Erythroblast (primary cell): ENCODE data around the gene ANO1.

Source experiments
- DNase-seq, 2 experiments: peaks; one replicate each; lab custom pipeline; 2025; lab: John Stamatoyannopoulos, UW
- GATA1 ChIP-seq: IDR thresholded peaks from 2 replicates; pipeline ENCODE4 v1.6.1; 2011; ENCODE audit warnings: low read depth, mild to moderate bottlenecking, control low read depth, low read length, moderate library complexity
- POLR2A ChIP-seq: IDR thresholded peaks from 2 replicates; pipeline ENCODE4 v1.6.1; 2011; ENCODE audit warnings: mild to moderate bottlenecking, low read length

The ANO1 gene

GRCh38 chr11:70085815-70086769 is 8.0 kb downstream of the ANO1 start:
- DNase-seq, result no peak
- TF ChIP-seq GATA1, result no peak
- TF ChIP-seq POLR2A, result no peak

- TF ChIP-seq GATA1 (no peak), POLR2A (no peak)
- no peak for DNase-seq
These were observed 9.5 kb downstream of the ANO1 start for GRCh38 chr11:70087446-70088167.

DNA sequence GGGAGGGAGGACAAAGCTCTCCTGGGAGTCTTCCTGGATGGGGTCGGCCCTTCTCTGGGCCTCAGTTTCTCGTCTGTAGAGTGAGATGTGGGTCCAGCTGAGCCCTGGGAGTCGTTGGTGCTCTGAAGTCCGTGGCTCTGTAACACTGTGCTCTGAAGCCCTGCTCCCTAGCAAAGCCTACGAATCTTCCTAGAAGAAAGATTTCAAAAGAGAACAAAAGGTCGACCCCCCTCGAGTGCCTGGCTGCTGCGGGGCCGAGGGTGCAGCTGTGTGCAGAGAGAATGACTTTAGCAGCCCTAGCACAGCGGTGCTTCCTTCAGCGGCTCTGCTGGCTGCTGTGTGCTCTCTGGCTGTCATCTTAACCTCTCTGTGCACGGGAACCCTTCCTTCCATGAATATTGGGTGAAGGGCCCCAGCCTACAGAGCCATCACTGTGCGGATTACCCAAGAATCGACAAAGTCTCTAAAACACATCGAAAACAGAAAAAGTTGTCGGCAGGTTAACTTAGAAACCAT is 10.7 kb downstream of the ANO1 start:
- DNase-seq, result no peak
- TF ChIP-seq POLR2A, result no peak
- TF ChIP-seq GATA1, result no peak

DNA sequence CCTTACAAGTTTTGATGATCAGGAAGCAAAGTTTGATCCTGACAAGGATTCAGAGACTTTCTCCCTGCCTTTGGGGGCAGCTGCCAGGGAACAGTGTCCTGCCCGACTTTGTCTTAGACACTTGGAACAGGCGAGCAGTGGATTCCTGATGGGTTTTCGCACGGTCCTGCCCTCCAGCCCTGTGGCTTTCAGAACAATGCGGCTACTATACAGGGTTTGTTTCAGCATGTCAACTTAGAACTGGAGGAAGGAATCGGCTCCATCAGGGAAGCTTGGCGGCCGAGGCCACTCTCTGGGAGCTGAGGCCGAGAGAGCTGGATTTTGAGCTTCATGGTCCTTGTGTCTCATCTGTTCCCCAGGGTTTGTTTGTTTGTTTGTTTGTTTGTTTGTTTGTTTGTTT is 11.5 kb downstream of the ANO1 start:
- DNase-seq, result no peak
- TF ChIP-seq GATA1 (no peak), POLR2A (no peak)

DNA sequence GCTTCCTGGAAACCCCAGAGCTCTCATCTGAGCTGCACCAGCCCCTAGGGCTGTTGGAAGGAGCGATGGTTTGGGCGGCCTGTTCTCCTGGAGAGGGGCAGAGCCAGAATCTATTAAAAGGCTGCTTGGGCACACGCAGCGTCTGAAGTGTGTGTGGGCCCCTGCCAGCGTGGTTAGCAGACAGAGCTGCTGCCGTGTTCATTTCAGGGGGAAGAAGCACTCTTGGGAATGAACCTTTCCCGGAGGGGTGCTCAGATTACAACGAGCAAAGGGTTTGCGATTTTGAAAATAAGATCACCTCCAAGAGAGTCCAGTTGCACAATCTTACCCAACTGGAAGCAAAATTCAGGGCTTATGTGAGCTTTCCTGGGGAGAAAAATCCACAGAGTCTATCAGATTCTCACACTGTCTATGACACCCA is 12.9 kb downstream of the ANO1 start:
- DNase-seq, result no peak
- no peak for TF ChIP-seq POLR2A

DNA sequence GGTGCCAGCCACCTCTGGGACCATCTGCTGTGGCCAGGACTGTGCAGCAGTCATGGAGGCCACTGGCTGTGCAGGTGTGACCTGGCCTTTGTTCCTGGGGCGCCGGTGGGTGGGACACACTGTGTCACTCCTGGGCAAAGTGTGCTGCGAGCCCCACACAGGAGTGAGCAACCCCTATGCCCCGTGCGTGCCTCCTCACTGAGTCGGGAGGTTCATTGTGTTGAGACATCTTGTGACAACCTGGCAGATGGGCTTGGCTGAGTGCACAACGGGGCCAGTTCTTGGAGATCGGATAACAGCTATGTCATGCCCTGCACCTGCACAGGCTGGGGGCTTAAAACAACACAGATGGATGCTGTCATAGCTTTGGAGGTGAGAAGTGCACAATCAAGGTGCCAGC is 13.5 kb downstream of the ANO1 start:
- no peak for DNase-seq
- TF ChIP-seq GATA1 (no peak), POLR2A (no peak)

- TF ChIP-seq GATA1 (no peak), POLR2A (no peak)
- DNase-seq, result no peak
These were observed 15.0 kb downstream of the ANO1 start for GRCh38 chr11:70092959-70093715.

- DNase-seq, result no peak
- TF ChIP-seq POLR2A (no peak), GATA1 (no peak)
These were observed 17.6 kb downstream of the ANO1 start for GRCh38 chr11:70095541-70096252.

DNA sequence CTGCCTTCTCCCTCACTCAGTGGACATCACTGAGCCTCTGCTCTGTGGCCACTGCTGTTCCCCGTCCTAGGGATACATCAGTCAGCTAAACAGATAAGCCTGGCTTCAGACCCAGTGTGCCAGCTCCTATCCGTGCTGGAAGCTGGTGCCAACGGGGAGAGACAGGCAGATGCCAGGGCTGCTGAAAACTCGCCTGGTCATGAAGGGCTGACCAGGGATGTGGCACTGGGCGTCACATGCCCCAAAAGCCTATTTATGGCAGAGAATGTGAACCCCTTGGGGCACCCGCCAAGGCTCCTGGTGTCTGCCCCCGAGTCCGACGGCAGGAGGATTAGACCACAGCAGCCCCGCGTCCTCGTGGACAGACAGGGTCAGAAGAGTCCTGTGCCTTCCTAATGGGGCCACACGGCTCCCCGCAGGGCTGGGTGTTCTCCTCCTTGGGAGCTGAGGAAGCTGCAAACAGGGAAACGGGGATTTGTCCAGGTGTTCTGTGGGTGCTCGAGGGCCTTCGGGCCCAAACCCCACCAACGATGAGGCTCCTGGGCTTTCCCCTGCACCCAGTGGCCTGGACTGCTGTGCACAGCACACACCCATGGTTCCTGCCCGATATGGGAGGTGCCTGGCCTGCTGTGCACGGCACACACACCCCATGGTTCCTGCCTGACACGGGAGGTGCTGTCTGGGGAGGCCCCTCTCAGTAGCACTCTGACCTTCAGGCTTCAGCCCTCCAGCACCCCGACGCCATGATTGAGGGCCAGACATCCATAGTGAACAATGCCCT is 19.9 kb downstream of the ANO1 start:
- DNase-seq, result no peak
- TF ChIP-seq POLR2A (no peak), GATA1 (no peak)

DNA sequence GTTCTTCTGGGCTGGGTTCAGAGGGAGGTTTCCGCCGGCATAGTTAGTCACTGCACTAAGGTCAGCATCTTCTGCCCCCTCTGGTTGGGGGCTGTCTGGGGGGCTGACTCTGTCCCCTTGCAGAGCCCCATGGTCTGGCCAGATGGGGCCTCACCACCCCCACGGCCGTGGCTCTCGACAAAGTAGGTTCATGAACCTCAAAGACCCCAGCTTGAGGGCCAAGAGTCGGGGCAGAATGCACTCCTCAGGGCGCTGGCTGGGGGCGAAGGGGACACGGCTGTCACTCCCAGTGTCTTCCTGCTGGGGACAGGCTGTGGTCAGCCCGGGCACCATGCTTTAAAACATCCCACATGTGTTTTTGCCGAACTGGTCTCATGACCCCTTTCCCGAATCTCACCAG is 20.8 kb downstream of the ANO1 start:
- TF ChIP-seq POLR2A (no peak), GATA1 (no peak)
- DNase-seq, result no peak

GRCh38 chr11:70099578-70100279 is 21.6 kb downstream of the ANO1 start:
- no peak for DNase-seq
- no peak for TF ChIP-seq POLR2A
- TF ChIP-seq GATA1, result no peak

DNA sequence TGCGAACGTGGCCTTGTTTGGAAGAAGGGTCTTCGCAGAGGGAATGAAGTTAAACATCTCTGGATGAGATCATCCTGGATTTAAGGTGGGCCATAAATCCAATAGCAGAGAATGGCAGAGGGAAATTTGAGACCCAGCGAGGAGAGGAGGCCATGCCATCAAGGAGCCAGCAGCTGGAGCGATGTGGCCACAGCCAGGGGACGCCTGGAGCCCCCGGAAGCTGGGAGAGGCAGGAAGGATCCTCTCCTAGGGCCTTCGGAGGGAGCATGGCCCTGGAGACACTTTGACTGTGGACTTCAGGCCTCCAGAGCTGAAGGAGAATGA is 22.1 kb downstream of the ANO1 start:
- TF ChIP-seq GATA1 (no peak), POLR2A (no peak)
- no peak for DNase-seq
